AG09309 (cell line): ENCODE data around the gene SPIN1.
A peak's percentile ranks its signal among the peaks of the same experiment; 100 is the strongest.

Experiments
- DNase-seq: peaks from one replicate; pipeline ENCODE4 v3.0.0-alpha.2; 2010; ENCODE audit warnings: low read depth
- H3K4me3 ChIP-seq: 2 replicates; pipeline ENCODE4 v1.5.1; 2011; ENCODE audit warnings: mild to moderate bottlenecking, low read depth, low read length, moderate library complexity; ENCODE audit not compliant: control insufficient read depth
- TF ChIP-seq, protein P1 (sequence below): IDR thresholded peaks from 2 replicates; pipeline ENCODE4 v1.5.1; 2011; ENCODE audit warnings: mild to moderate bottlenecking, low read depth, low read length, inconsistent platforms; ENCODE audit not compliant: insufficient read depth, control insufficient read depth; ENCODE audit errors: missing control alignments

Gene SPIN1

GRCh38 chr9:88443480-88444113 is 55.4 kb downstream of the SPIN1 start:
- TF ChIP-seq, protein P1, sequence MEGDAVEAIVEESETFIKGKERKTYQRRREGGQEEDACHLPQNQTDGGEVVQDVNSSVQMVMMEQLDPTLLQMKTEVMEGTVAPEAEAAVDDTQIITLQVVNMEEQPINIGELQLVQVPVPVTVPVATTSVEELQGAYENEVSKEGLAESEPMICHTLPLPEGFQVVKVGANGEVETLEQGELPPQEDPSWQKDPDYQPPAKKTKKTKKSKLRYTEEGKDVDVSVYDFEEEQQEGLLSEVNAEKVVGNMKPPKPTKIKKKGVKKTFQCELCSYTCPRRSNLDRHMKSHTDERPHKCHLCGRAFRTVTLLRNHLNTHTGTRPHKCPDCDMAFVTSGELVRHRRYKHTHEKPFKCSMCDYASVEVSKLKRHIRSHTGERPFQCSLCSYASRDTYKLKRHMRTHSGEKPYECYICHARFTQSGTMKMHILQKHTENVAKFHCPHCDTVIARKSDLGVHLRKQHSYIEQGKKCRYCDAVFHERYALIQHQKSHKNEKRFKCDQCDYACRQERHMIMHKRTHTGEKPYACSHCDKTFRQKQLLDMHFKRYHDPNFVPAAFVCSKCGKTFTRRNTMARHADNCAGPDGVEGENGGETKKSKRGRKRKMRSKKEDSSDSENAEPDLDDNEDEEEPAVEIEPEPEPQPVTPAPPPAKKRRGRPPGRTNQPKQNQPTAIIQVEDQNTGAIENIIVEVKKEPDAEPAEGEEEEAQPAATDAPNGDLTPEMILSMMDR, result no peak

DNA sequence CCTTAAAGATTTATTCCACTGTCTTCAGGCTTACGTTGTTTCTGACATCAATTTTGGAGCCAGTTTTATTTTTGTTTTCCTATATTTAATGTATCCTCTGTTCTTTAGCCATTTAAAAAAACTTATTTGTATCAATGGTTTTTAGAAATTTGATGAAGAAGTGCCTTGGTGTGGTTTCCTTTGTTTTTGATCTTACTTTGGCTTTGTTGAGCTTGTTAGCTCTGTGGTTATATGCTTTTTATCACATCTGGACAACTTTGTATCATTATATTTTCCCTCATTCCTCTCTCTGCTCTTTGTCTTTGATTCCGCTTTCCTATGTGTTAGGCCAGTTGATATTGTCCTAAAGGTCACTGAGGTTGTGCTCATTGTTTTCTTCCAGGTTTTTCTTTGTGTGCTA is 58.5 kb downstream of the SPIN1 start:
- H3K4me3 ChIP-seq, result no peak overlapping the region
- no peak for DNase-seq
- TF ChIP-seq, protein P1, result no peak

More at GRCh38 chr9:88443480-88444113, 55.4 kb downstream of the SPIN1 start:
- no peak for DNase-seq
- no peak overlapping the region for H3K4me3 ChIP-seq

DNA sequence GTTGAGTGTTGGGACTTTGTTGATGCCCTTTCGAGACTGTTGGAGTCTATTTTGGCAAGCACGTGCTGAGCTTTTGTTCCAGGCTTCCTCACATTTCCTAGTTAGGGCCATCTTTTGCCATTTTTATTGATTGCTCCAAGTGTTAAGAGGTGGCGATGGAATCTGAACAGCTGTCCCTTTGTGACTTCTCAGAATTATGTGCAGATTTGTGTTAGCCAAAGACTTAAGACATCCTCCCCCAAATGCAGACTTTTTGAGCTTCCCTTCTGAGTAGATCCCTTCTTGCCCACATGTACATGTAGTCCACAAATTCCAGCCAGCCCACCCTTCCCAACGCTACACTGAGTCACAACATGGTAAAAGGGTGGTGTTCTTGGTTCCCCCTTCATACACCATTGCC is 59.2 kb downstream of the SPIN1 start:
- H3K4me3 ChIP-seq, result no peak overlapping the region
- TF ChIP-seq, protein P1, result no peak
- no peak for DNase-seq

DNA sequence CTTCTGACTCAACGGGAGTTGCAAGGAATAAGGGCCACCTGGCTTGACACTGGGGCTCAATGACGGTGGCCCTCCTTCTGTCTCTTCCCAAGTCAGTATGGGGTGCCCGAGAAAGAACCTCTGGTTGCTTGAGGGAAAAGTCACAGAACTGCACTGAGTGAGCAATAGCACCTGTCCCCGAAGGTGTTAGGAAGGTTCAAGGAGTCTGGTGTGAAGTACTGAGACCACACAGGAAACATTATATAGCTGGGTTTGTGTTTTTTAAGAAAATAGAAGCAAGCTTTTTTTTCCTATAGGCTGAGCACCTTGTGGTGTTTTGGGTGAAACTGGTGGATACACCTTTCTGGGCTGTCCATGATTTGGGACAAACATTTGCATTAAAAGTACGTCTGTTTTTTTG is 62.9 kb downstream of the SPIN1 start:
- TF ChIP-seq, protein P1, result no peak
- no peak for DNase-seq
- no peak overlapping the region for H3K4me3 ChIP-seq

GRCh38 chr9:88458716-88459465 is 70.6 kb downstream of the SPIN1 start:
- TF ChIP-seq, protein P1, result no peak
- H3K4me3 ChIP-seq, result no peak overlapping the region
- peak; percentile 85 for DNase-seq

DNA sequence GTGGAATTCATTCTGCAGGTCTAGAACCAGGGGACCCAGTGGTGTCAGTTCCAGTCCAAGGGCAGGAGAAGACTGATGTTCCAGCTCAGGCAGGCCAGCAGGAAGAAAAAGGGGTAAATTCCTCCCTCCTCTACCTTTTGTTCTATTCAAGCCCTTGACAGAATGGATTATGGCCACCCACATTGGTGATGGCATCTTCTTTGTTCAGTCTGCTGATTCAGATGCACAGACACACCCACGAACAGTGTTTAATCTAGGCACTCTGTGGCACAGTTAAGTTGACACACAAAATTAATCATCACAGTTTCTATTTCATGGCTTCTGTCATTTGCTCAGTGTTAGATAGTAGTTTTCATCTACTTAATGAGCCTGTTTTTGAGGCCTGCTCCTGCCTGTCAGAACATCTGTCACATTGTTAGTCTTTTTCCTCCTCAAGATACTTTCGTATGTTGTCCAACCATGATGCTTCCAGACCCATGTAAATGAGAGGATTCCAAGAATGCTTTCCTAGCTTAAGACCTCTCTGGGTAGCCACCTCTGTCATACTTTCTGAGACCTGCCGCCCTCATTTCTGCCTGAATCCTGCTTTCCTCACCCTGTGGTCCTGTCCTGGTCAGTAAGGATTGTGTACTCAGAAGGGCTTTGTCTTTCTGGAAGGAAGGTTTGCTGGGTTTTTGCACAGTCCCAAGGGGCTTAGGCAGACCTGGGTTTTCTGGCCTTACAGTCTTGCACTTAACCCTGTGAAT is 72.5 kb downstream of the SPIN1 start:
- TF ChIP-seq, protein P1, result no peak
- H3K4me3 ChIP-seq, result no peak overlapping the region
- DNase-seq, result no peak
